HepG2 (cell line): ENCODE results near the gene ELF1. TPM values are rescaled to one million over a fixed set of nuclear protein-coding genes. Genes with fewer than 3 reads are reported as not detected.

Experiments used
- ARID3A ChIP-seq: IDR thresholded peaks from 2 replicates; pipeline ENCODE4 v1.6.1; 2012; ENCODE audit warnings: low read depth, low read length, improper control_type of control experiment
- ARID5B ChIP-seq: IDR thresholded peaks from 2 replicates; pipeline ENCODE4 v1.4.0; 2020; ENCODE audit warnings: mild to moderate bottlenecking, missing genetic modification reagents
- ASH2L ChIP-seq: fragments of 300-600, 200-600 bp; sonication (generic); IDR thresholded peaks from 2 replicates; pipeline ENCODE4 v1.7.0; 2017; ENCODE audit warnings: low read depth, mild to moderate bottlenecking, moderate library complexity, mixed read lengths, low read length; ENCODE audit not compliant: insufficient read length
- DNMT3B ChIP-seq: conservative IDR thresholded peaks from 2 replicates; pipeline ENCODE4 v1.6.1; 2016; ENCODE audit warnings: missing biosample characterization, control low read depth
- FOSL2 ChIP-seq: sonication (generic); formaldehyde crosslinking; IDR thresholded peaks from 2 replicates; pipeline ENCODE4 v1.4.0; 2020; ENCODE audit warnings: missing genetic modification reagents
- MIER3 ChIP-seq: IDR thresholded peaks from 2 replicates; pipeline ENCODE4 v1.6.1; 2016; ENCODE audit warnings: missing compliant biosample characterization, borderline replicate concordance
- NFYC ChIP-seq: IDR thresholded peaks from 2 replicates; pipeline ENCODE4 v1.6.1; 2016; ENCODE audit warnings: missing genetic modification reagents, missing compliant biosample characterization
- PPARG ChIP-seq: conservative IDR thresholded peaks from 2 replicates; pipeline ENCODE4 v1.6.1; 2016; ENCODE audit warnings: missing biosample characterization, missing genetic modification reagents
- RBAK ChIP-seq: sonication (generic); formaldehyde crosslinking; IDR thresholded peaks from 2 replicates; pipeline ENCODE4 v1.5.1; 2020; ENCODE audit warnings: mild to moderate bottlenecking, missing genetic modification reagents
- RXRB ChIP-seq: IDR thresholded peaks from 2 replicates; pipeline ENCODE4 v1.6.1; 2016; ENCODE audit warnings: borderline replicate concordance, missing genetic modification reagents, missing compliant biosample characterization
- SKIL ChIP-seq: sonication (generic); formaldehyde crosslinking; IDR thresholded peaks from 2 replicates; pipeline ENCODE4 v1.8.0; 2022; ENCODE audit warnings: missing genetic modification reagents, mild to moderate bottlenecking, moderate library complexity, borderline replicate concordance
- SMAD3 ChIP-seq: sonication (generic); formaldehyde crosslinking; IDR thresholded peaks from 2 replicates; pipeline ENCODE4 v1.4.0; 2020; ENCODE audit warnings: missing genetic modification reagents
- SRSF4 ChIP-seq: fragments of 200-400 bp; formaldehyde crosslinking; IDR thresholded peaks from one replicate; pipeline ENCODE4 v1.6.1; 2018; ENCODE audit warnings: mild to moderate bottlenecking, low read depth, low read length, moderate library complexity; ENCODE audit not compliant: poor library complexity, severe bottlenecking
- ZBTB3 ChIP-seq: sonication (generic); formaldehyde crosslinking; IDR thresholded peaks from 2 replicates; pipeline ENCODE4 v1.4.0; 2020; ENCODE audit warnings: low read depth, mild to moderate bottlenecking, moderate library complexity, missing genetic modification reagents, borderline replicate concordance
- ZFP36L2 ChIP-seq: sonication (generic); formaldehyde crosslinking; IDR thresholded peaks from 2 replicates; pipeline ENCODE4 v1.4.0; 2020; ENCODE audit warnings: missing genetic modification reagents
- ZKSCAN1 ChIP-seq: fragments of 150-350 bp; IDR thresholded peaks from 2 replicates; pipeline ENCODE4 v1.6.1; 2014; ENCODE audit warnings: low read length
- ZNF3 ChIP-seq: IDR thresholded peaks from 2 replicates; pipeline ENCODE4 v1.7.0; 2017; ENCODE audit warnings: inconsistent platforms
- ZNF367 ChIP-seq: sonication (generic); formaldehyde crosslinking; IDR thresholded peaks from 2 replicates; pipeline ENCODE4 v1.4.0; 2020; ENCODE audit warnings: missing genetic modification reagents, borderline replicate concordance
- ZNF558 ChIP-seq: sonication (generic); formaldehyde crosslinking; IDR thresholded peaks from 2 replicates; pipeline ENCODE4 v1.9.0; 2022; ENCODE audit warnings: mild to moderate bottlenecking, missing genetic modification reagents, borderline replicate concordance
- ZNF580 ChIP-seq: IDR thresholded peaks from 2 replicates; pipeline ENCODE4 v1.6.1; 2016; ENCODE audit warnings: low read depth, borderline replicate concordance
- ZNF589 ChIP-seq: sonication (generic); formaldehyde crosslinking; conservative IDR thresholded peaks from 2 replicates; pipeline ENCODE4 v1.8.0; 2022; ENCODE audit warnings: mild to moderate bottlenecking, moderate library complexity, missing genetic modification reagents
- ZNF598 ChIP-seq: sonication (generic); formaldehyde crosslinking; IDR thresholded peaks from 2 replicates; pipeline ENCODE4 v1.5.1; 2020; ENCODE audit warnings: mild to moderate bottlenecking, missing genetic modification reagents, borderline replicate concordance
- ZNF670 ChIP-seq: sonication (generic); formaldehyde crosslinking; IDR thresholded peaks from 2 replicates; pipeline ENCODE4 v1.8.0; 2022; ENCODE audit warnings: mild to moderate bottlenecking, missing genetic modification reagents, borderline replicate concordance
- ZSCAN29 ChIP-seq: sonication (generic); formaldehyde crosslinking; conservative IDR thresholded peaks from 2 replicates; pipeline ENCODE4 v1.4.0; 2020; ENCODE audit warnings: mild to moderate bottlenecking, missing genetic modification reagents
- polyA plus RNA-seq, 8 experiments: library from polyadenylated mRNA; depleted of rRNA in 3 of 8; stranded (reverse) in 7 of 8; unstranded in 1 of 8; fragments of >200 nt; fragmentation: Illumina TruSeq in 4 of 8; extraction: Trizol in 4 of 8; gene quantifications; 2 replicates each; pipeline versions ENCODE4 v1.2.1 to v1.2.3, GENCODE V29; 2011 to 2016; ENCODE audit warnings: low read depth in 4 of 8, missing spikeins in 1 of 8, mixed read lengths in 1 of 8; ENCODE audit not compliant: insufficient read depth in 1 of 8
- total RNA-seq, 5 experiments: library from RNA; depleted of rRNA; stranded (reverse); fragments of >200 nt; fragmentation: Illumina TruSeq; extraction: Trizol; gene quantifications; 2 replicates each; pipeline ENCODE4 v1.2.3, GENCODE V29; 2016; ENCODE audit warnings: low read depth in 1 of 5

ELF1 gene
- total and polyA plus RNA-seq, 2 of the 13 experiments (the other 11 are each of a cell fraction or from before 2014, with no cell fraction given), result 24.6 to 71.5 TPM

- peak; percentile 48; the same call in 1 of the 2 replicates for TF ChIP-seq ZNF580 (CRISPR knock-in tag)
- TF ChIP-seq FOSL2, result peak; percentile 51; the same call in 1 of the 2 replicates
- no peak for TF ChIP-seq ZNF670 (CRISPR knock-in tag)
- TF ChIP-seq ZNF558 (CRISPR knock-in tag), result no peak
- TF ChIP-seq ZNF589 (CRISPR knock-in tag), result no peak
- peak; percentile 28; the same call in 1 of the 2 replicates for TF ChIP-seq ARID3A
- 0 out of 2 replicates have a peak, but pooled peaks have one; percentile 39 for TF ChIP-seq ZSCAN29 (CRISPR knock-in tag)
- TF ChIP-seq ZNF367 (CRISPR knock-in tag), result no peak
- peak; percentile 98 for TF ChIP-seq ZNF3
- no peak for TF ChIP-seq ZFP36L2 (CRISPR knock-in tag)
- TF ChIP-seq ARID5B, result peak; percentile 73
- peak; percentile 40; the same call in 1 of the 2 replicates for TF ChIP-seq RXRB (CRISPR knock-in tag)
- TF ChIP-seq ZBTB3, result no peak
- no peak for TF ChIP-seq NFYC (CRISPR knock-in tag)
- no peak for TF ChIP-seq ASH2L
- TF ChIP-seq DNMT3B, result no peak
- TF ChIP-seq MIER3 (CRISPR knock-in tag), result peak; percentile 53; the same call in 1 of the 2 replicates
- peak; percentile 55; the same call in 1 of the 2 replicates for TF ChIP-seq ZKSCAN1
- TF ChIP-seq PPARG (CRISPR knock-in tag), result 0 out of 2 replicates have a peak, but pooled peaks have one; percentile 61
- no peak for TF ChIP-seq ZNF598 (CRISPR knock-in tag)
- TF ChIP-seq SMAD3 (CRISPR knock-in tag), result 0 out of 2 replicates have a peak, but pooled peaks have one; percentile 45
- TF ChIP-seq SRSF4, result no peak
- TF ChIP-seq RBAK (CRISPR knock-in tag), result peak; percentile 93
- peak; percentile 58; the same call in 1 of the 2 replicates for TF ChIP-seq SKIL (CRISPR knock-in tag)
Observed at GRCh38 chr13:41025518-41025917, 6.4 kb upstream of the ELF1 start (continued).
